SW 1271 (cell line): ENCODE data around the gene SLC27A6.
"Not testable (repeated sequence)": the region's sequence is repeated elsewhere in the genome, so short reads cannot be mapped to it uniquely, and the experiment has no call there.

Experiments used
- DNase-seq, 2 experiments: peaks; one replicate each; lab custom pipeline; 2025; lab: John Stamatoyannopoulos, UW

SLC27A6 gene

GRCh38 chr5:128965011-128965637, at the start of gene SLC27A6:
TSS of gene SLC27A6 (plus strand) at chr5:128965488. CDS start at chr5:128966138, 650 bp downstream.
- DNase-seq = no peak

GRCh38 chr5:128919542-128919941, 45.7 kb upstream of the SLC27A6 start:
- DNase-seq = no peak

GRCh38 chr5:128920345-128921215, 44.7 kb upstream of the SLC27A6 start:
- no peak for DNase-seq

- DNase-seq = no peak
Observed at GRCh38 chr5:128924299-128924698, 41.0 kb upstream of the SLC27A6 start.

- no peak for DNase-seq
Observed at GRCh38 chr5:128925973-128926372, 39.3 kb upstream of the SLC27A6 start.

- DNase-seq = no peak
Observed at GRCh38 chr5:128927644-128928043, 37.6 kb upstream of the SLC27A6 start.

- not testable (repeated sequence) for DNase-seq
Observed at GRCh38 chr5:128932232-128932631, 33.1 kb upstream of the SLC27A6 start.

- not testable (repeated sequence) for DNase-seq
Observed at GRCh38 chr5:128943100-128943499, 22.2 kb upstream of the SLC27A6 start.

GRCh38 chr5:128949847-128950546, 15.3 kb upstream of the SLC27A6 start:
- DNase-seq = no peak

GRCh38 chr5:128951301-128951700, 14.0 kb upstream of the SLC27A6 start:
- not testable (repeated sequence) for DNase-seq

- DNase-seq = no peak
Observed at GRCh38 chr5:128956164-128956563, 9.1 kb upstream of the SLC27A6 start.

- DNase-seq = no peak
Observed at GRCh38 chr5:128962211-128962610, 3.1 kb upstream of the SLC27A6 start.

- no peak for DNase-seq
Observed at GRCh38 chr5:128965638-128966302, 482 bp downstream of the SLC27A6 start.

- no peak for DNase-seq
Observed at GRCh38 chr5:128966375-128966774, 1.1 kb downstream of the SLC27A6 start.

- DNase-seq = no peak
Observed at GRCh38 chr5:128966846-128967245, 1.6 kb downstream of the SLC27A6 start.

- DNase-seq = no peak
Observed at GRCh38 chr5:128973244-128973643, 8.0 kb downstream of the SLC27A6 start.

GRCh38 chr5:128974567-128974966, 9.3 kb downstream of the SLC27A6 start:
- no peak for DNase-seq

- no peak for DNase-seq
Observed at GRCh38 chr5:128979761-128980160, 14.5 kb downstream of the SLC27A6 start.

- DNase-seq = no peak
Observed at GRCh38 chr5:128980917-128981316, 15.6 kb downstream of the SLC27A6 start.

- DNase-seq = no peak
Observed at GRCh38 chr5:128984480-128984879, 19.2 kb downstream of the SLC27A6 start.

GRCh38 chr5:128988476-128988875, 23.2 kb downstream of the SLC27A6 start:
- no peak for DNase-seq
